Loucy (cell line): ENCODE measurements around the gene ADD1.

Experiments
- H2AFZ ChIP-seq: fragments of 200-600 bp; sonication (generic); 2 replicates; pipeline ENCODE4 v1.6.0; 2016; ENCODE audit warnings: antibody characterized with exemption, mild to moderate bottlenecking, low read length, moderate library complexity
- H3F3A ChIP-seq: fragments of 200-600 bp; 2 replicates; pipeline ENCODE4 v1.6.0; 2016; ENCODE audit warnings: antibody characterized with exemption, low read depth, mild to moderate bottlenecking
- H3K27me3 ChIP-seq: fragments of 200-600 bp; sonication (generic); 2 replicates; pipeline ENCODE4 v1.6.1; 2014; ENCODE audit warnings: low read length, mild to moderate bottlenecking; ENCODE audit not compliant: insufficient read depth, poor library complexity, severe bottlenecking
- H3K36me3 ChIP-seq: fragments of 200-600 bp; sonication (generic); 2 replicates; pipeline ENCODE4 v1.6.1; 2016; ENCODE audit warnings: low read length; ENCODE audit not compliant: insufficient read depth
- H3K4me1 ChIP-seq: fragments of 200-600 bp; sonication (generic); 2 replicates; pipeline ENCODE4 v1.5.1; 2014; ENCODE audit warnings: low read length, mild to moderate bottlenecking; ENCODE audit not compliant: insufficient read depth, poor library complexity, severe bottlenecking
- H3K4me2 ChIP-seq: fragments of 200-600 bp; sonication (generic); 2 replicates; pipeline ENCODE4 v1.6.0; 2014; ENCODE audit warnings: antibody characterized with exemption, low read length, low read depth, mild to moderate bottlenecking; ENCODE audit not compliant: poor library complexity, severe bottlenecking
- H3K4me3 ChIP-seq: fragments of 200-600 bp; sonication (generic); 2 replicates; pipeline ENCODE4 v1.5.1; 2014; ENCODE audit warnings: low read length, mild to moderate bottlenecking, mixed read lengths; ENCODE audit not compliant: poor library complexity, severe bottlenecking
- H3K79me2 ChIP-seq: fragments of 200-600 bp; sonication (generic); 2 replicates; pipeline ENCODE4 v1.6.1; 2014; ENCODE audit warnings: low read length; ENCODE audit not compliant: insufficient read depth
- H3K9ac ChIP-seq: fragments of 200-600 bp; sonication (generic); 2 replicates; pipeline ENCODE4 v1.6.0; 2014; ENCODE audit warnings: mild to moderate bottlenecking, low read depth, low read length, moderate library complexity; ENCODE audit not compliant: poor library complexity, severe bottlenecking
- H3K9me2 ChIP-seq: fragments of 200-600 bp; sonication (generic); replicated peaks from 2 replicates; pipeline ENCODE4 v1.6.1; 2016; ENCODE audit warnings: low read depth, low read length, mixed read lengths
- H3K9me3 ChIP-seq: fragments of 200-600 bp; sonication (generic); 2 replicates; pipeline ENCODE4 v1.6.1; 2014; ENCODE audit warnings: mild to moderate bottlenecking, antibody characterized with exemption, low read length, low read depth; ENCODE audit not compliant: insufficient read depth
- H4K20me1 ChIP-seq: fragments of 200-600 bp; sonication (generic); 2 replicates; pipeline ENCODE4 v1.6.0; 2014; ENCODE audit warnings: antibody characterized with exemption, low read length, mild to moderate bottlenecking; ENCODE audit not compliant: insufficient read depth, poor library complexity, severe bottlenecking
- EZH2phosphoT487 ChIP-seq: fragments of 200-600 bp; IDR thresholded peaks from 2 replicates; pipeline ENCODE4 v1.6.1; 2018; ENCODE audit warnings: antibody characterized with exemption, mild to moderate bottlenecking, moderate library complexity, borderline replicate concordance
- TF ChIP-seq, protein P1 (sequence below): fragments of 200-600 bp; sonication (generic); conservative IDR thresholded peaks from 2 replicates; pipeline ENCODE4 v1.5.1; 2014; ENCODE audit warnings: mild to moderate bottlenecking, antibody characterized with exemption, low read length

ADD1 gene

GRCh38 chr4:2927016-2927695 lies 83.5 kb downstream of the ADD1 start:
- Histone ChIP-seq H2AFZ (no peak overlapping the region), H3K36me3 (peaks cover 74% of the 10 kb centered on the region; the same call in 1 of the 2 replicates), H3K9me2 (no peaks in the 10 kb centered on the region), H3K4me1 (peaks cover 1% of the 10 kb centered on the region), H3K79me2 (no peaks in the 10 kb centered on the region), H3F3A (no peaks in the 10 kb centered on the region), H3K27me3 (no peaks in the 10 kb centered on the region), H3K4me2 (no peak overlapping the region), H4K20me1 (no peaks in the 10 kb centered on the region), H3K9ac (no peak overlapping the region), H3K4me3 (no peak overlapping the region), H3K9me3 (no peaks in the 10 kb centered on the region)
- TF ChIP-seq, protein P1, sequence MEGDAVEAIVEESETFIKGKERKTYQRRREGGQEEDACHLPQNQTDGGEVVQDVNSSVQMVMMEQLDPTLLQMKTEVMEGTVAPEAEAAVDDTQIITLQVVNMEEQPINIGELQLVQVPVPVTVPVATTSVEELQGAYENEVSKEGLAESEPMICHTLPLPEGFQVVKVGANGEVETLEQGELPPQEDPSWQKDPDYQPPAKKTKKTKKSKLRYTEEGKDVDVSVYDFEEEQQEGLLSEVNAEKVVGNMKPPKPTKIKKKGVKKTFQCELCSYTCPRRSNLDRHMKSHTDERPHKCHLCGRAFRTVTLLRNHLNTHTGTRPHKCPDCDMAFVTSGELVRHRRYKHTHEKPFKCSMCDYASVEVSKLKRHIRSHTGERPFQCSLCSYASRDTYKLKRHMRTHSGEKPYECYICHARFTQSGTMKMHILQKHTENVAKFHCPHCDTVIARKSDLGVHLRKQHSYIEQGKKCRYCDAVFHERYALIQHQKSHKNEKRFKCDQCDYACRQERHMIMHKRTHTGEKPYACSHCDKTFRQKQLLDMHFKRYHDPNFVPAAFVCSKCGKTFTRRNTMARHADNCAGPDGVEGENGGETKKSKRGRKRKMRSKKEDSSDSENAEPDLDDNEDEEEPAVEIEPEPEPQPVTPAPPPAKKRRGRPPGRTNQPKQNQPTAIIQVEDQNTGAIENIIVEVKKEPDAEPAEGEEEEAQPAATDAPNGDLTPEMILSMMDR, result no peak
- no peak for TF ChIP-seq EZH2phosphoT487

DNA sequence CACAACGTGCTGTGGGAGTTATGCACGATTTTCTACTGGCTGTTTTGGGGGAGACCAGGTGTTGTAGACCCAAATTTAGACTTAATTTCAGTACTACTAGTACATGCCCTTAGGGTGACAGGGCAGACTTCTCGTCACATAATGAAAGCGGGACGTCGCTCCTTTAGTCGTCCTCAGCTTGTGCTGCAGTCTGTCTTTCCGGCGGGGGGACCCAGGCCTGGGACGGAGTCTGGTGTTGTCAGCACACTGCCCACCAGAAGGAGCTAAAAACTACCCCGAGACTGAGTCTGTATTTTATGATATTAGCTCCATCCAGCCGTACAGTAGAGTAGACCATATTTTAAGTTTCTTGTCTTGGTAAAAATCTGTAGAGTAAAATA lies 84.0 kb downstream of the ADD1 start:
- Histone ChIP-seq H3K36me3 (peaks cover 69% of the 10 kb centered on the region; the same call in 1 of the 2 replicates), H2AFZ (no peak overlapping the region), H3K4me1 (peaks cover 4% of the 10 kb centered on the region), H3K4me2 (no peak overlapping the region), H4K20me1 (no peaks in the 10 kb centered on the region), H3K9ac (no peak overlapping the region), H3K9me2 (no peaks in the 10 kb centered on the region), H3K27me3 (no peaks in the 10 kb centered on the region), H3K79me2 (no peaks in the 10 kb centered on the region; the same call in 1 of the 2 replicates), H3K4me3 (no peak overlapping the region), H3F3A (no peaks in the 10 kb centered on the region), H3K9me3 (no peaks in the 10 kb centered on the region)
- no peak for TF ChIP-seq EZH2phosphoT487
- TF ChIP-seq, protein P1, result no peak

DNA sequence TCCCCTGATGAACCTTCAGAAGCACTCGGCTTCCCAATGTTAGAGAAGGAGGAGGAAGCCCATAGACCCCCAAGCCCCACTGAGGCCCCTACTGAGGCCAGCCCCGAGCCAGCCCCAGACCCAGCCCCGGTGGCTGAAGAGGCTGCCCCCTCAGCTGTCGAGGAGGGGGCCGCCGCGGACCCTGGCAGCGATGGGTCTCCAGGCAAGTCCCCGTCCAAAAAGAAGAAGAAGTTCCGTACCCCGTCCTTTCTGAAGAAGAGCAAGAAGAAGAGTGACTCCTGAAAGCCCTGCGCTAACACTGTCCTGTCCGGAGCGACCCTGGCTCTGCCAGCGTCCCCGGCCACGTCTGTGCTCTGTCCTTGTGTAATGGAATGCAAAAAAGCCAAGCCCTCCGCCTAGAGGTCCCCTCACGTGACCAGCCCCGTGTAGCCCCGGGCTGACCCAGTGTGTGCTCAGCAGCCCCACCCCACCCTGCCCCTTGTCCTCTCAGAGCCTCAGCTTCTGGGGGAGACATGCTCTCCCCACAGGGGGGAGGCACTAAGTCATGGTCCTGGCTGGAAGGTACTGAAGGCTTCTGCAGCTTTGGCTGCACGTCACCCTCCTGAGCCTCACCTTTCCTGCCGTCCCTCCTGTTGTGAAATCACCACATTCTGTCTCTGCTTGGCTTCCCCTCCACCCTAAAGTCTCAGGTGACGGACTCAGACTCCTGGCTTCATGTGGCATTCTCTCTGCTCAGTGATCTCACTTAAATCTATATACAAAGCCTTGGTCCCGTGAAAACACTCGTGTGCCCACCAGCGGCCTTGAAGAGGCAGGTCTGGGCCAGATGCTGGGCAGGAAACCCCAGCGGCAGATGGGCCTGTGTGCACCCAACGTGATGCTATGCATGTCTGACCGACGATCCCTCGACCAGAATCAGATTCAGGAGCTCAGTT lies 84.9 kb downstream of the ADD1 start:
- H3K4me2 ChIP-seq, result no peak overlapping the region

More for the DNA sequence above, 84.9 kb downstream of the ADD1 start:
- Histone ChIP-seq H3K79me2 (peaks cover 8% of the 10 kb centered on the region; the same call in 1 of the 2 replicates), H3K36me3 (peaks cover 65% of the 10 kb centered on the region; the same call in 1 of the 2 replicates), H3F3A (no peaks in the 10 kb centered on the region), H3K4me3 (no peak overlapping the region), H4K20me1 (no peaks in the 10 kb centered on the region), H3K9me3 (no peaks in the 10 kb centered on the region), H3K9me2 (no peaks in the 10 kb centered on the region), H3K9ac (no peak overlapping the region), H3K4me1 (peaks cover 4% of the 10 kb centered on the region), H2AFZ (no peak overlapping the region), H3K27me3 (no peaks in the 10 kb centered on the region)
- TF ChIP-seq, protein P1, result no peak
- TF ChIP-seq EZH2phosphoT487, result no peak
